ENCODE data around the gene CNKSR1. TPM values are rescaled to one million over a fixed set of nuclear protein-coding genes. Genes with fewer than 3 reads are reported as not detected.
A peak's percentile ranks its signal among the peaks of the same experiment; 100 is the strongest.

The CNKSR1 gene
- total RNA-seq, 2 experiments from 2014 or later: 1.4 to 1.5 TPM

DNA sequence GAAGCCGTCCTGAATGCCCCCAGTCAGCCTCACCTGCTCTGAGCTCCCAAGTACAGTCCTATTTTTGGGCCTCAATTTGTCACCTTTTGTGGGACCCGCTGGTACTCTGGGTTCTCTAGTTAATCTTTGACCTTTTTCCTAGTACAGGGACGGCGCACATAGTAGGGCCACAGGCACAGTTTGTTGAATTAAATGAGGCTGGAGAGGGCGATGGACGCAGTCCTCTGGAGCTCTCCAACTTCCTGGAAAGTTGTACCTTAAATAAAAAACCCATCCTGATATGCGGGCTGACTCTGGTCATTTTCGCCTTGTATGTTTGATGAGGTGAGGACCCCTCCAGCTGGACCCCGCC, 13.6 kb upstream of the CNKSR1 start:
- DNase-seq: no peak

DNA sequence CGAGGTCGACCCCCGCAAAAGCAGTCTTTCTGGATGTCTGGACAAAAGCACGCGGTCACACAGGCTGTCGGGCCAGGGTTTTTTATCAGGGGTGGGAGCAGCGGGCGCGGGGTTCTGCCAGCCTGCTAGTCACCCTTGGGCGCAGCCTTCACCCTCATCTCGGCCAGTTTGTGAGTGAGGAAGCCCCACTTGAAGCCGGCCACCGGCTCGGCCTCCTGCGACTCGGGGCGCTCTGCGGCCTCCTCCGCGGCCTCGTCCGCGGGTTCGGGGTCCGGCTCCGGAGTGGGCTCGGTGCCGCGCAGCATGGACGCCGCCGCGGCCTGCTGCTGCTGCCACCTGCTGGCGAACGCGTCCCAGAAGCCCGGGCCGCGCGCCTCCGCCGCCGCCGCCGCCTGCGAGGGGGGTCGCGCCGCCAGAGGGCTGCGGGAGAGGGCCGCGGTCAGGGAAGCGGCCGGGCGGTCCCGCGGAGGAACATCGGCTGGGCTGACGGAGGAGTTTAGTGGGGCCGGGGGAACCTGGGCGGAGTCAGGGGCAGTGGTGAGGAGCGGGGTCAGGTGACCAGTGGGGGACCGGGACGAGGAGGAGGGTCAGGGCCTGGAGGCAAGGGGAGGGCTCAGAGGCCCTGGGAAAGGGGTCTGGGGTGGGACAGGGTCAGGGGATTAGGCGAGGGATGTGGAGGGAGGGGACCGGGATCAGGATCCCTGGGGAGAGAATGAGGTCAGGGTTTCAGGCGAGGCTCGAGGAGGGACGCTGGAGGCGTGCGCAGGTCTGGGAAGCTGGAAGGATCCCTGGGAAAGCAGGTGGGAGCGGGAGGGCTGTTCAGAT, 13.0 kb upstream of the CNKSR1 start:
- ATAC-seq (peak; percentile 74), DNase-seq (peak; percentile 52)
- H3K9me3 Mint-ChIP-seq (ENCODE audit: low read depth): no peaks in the 10 kb centered on the region
- peaks cover 46% of the 10 kb centered on the region for H3K27me3 Mint-ChIP-seq
- no peak overlapping the region for H3K27ac Mint-ChIP-seq
- H3K4me3 Mint-ChIP-seq: peak overlapping the region; percentile 20
- CTCF ChIA-PET: interaction anchor here (0.7 to 3.3 kb wide), 18 partner anchors 10 to 253 kb away, joined by 3 to 16 read pairs (median 4); partner anchors contain the start of gene CEP85
- H3K36me3 Mint-ChIP-seq: no peaks in the 10 kb centered on the region
- H3K4me1 Mint-ChIP-seq: peaks cover 23% of the 10 kb centered on the region

More for the DNA sequence above, 13.6 kb upstream of the CNKSR1 start:
- CTCF ChIA-PET: interaction anchor here (0.7 to 2.5 kb wide), 17 partner anchors 11 to 253 kb away, joined by 3 to 7 read pairs (median 4); partner anchors contain the start of gene CEP85
- H3K36me3 Mint-ChIP-seq: no peaks in the 10 kb centered on the region
- no peak overlapping the region for H3K4me3 Mint-ChIP-seq
- no peaks in the 10 kb centered on the region for H3K9me3 Mint-ChIP-seq (ENCODE audit: low read depth)
- H3K4me1 Mint-ChIP-seq: peaks cover 23% of the 10 kb centered on the region
- H3K27me3 Mint-ChIP-seq: peaks cover 51% of the 10 kb centered on the region
- no peak for ATAC-seq
- no peak overlapping the region for H3K27ac Mint-ChIP-seq

DNA sequence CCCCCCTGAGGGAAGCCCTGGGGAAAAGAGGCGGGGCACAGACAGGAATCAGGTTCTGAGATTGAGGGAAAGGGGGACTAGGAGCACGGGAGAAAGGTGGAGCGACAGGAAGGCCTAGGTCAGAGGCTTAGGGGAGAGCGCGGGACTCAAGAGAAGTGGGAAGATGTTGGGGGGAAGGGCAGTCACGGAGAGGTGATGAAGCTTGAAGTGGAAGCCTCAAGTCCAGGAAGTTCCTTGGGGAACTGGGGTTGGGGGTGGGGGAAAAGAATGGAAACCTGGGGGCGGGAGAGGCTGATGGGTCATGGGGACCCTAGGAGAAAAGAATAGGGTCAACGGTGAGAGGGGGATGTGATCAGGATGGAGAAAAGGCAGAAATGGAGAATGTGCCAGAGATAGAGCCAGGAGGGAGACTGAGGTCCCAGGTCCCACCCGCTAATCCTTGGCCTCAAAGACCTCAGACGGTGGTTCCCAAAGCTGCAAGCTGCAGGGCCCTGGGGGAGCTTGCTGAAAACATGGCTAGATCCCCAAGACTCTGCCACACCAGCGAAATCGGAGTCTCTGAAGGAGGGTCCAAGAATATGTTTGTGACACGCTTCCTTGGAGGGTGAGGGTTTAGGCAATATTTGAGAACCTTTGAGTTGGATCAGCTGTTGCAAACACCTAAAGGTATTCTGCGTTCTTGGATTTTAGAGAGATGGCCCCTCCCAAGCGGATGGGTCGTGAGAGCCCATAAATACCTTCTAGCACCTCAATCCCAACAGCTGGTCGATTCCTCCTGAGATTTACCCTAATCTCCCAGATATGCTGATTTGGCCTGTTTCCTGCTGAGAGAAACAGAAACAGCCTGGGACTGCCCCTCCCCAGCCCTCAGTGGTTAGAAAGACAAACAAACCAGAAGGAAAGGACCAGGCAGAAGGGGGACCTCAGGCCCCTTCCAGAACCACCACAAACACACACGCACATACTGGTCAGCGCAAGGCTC, 12.1 kb upstream of the CNKSR1 start:
- Mint-ChIP-seq H3K27ac (no peak overlapping the region), H3K27me3 (peaks cover 39% of the 10 kb centered on the region), H3K4me1 (peaks cover 23% of the 10 kb centered on the region), H3K9me3 (ENCODE audit: low read depth) (no peaks in the 10 kb centered on the region), H3K36me3 (no peaks in the 10 kb centered on the region), H3K4me3 (peak overlapping the region; percentile 20)
- ATAC-seq: no peak
- CTCF ChIA-PET: interaction anchor here (0.7 to 3.3 kb wide), 9 partner anchors 40 to 270 kb away, joined by 3 to 16 read pairs (median 4); partner anchors contain the start of gene CEP85
- no peak for DNase-seq

DNA sequence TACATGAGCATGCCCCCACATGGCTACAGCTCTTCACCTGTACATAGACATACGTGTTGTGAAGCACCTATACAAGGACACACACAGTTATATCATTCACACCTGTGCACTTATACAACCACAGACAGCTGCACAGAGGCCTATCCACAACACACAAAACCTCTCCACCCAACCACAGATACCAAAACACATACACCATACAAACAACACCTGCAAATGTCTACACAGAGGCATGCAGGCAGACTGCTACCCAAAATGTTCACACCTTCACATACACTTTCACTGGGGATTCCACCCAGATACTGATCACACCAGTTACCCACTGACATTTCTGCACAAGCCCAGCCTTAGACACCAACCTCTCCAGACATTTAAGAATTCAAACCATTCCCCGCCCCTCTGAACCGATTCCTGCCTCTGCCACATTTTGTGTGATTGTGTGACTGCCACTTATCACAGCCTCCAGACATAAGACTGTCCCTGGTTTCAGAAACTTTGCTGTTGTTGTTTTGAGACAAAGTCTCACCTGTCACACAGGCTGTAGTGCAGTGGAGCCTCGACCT, 10.5 kb upstream of the CNKSR1 start:
- H3K4me3 Mint-ChIP-seq: no peak overlapping the region
- CTCF ChIA-PET: interaction anchor here (0.6 to 3.3 kb wide), 4 partner anchors 22 to 336 kb away, joined by 3 to 16 read pairs (median 4); partner anchors contain the start of gene CEP85
- no peak overlapping the region for H3K27ac Mint-ChIP-seq
- no peaks in the 10 kb centered on the region for H3K36me3 Mint-ChIP-seq
- DNase-seq (no peak), ATAC-seq (no peak)
- peaks cover 36% of the 10 kb centered on the region for H3K4me1 Mint-ChIP-seq
- H3K9me3 Mint-ChIP-seq (ENCODE audit: low read depth): no peaks in the 10 kb centered on the region
- peaks cover 30% of the 10 kb centered on the region for H3K27me3 Mint-ChIP-seq

DNA sequence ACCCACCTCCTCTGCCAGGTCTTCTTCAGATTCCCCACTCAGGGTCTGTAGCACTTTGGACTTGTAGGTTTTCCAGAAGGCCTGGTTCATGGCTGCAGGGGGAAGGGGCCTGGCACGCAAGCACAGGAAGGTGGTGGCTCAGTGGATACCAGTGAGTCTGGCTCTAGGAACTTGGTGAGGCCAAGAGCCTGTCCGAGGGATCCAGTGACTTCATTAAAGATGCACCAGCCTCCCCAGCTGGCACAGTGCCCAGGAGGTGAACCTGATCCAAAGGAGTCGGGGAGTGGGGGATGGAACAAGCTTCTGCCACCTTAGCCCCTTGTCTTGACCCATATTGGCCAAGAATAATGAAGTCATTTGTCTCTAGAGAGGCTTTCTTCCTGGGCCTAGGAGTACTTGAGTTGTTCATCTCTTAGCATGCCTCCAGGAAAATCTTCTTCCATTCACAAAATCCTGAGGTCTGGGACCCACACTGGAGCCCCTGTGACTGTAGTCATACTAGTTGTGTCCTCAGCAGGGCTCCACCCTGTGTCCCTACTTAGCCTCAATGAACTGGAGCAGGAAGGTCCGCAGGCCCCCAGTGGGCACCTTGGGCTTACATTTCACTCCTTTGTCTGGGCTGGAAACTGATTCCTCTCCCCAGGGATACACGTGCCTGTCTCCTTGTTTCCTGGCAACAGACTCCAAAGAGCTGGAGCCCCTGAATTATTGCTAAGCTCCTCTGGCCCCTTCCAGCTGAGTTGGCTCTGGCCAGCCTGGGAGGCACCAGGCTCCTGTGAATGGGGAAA, 8.7 kb upstream of the CNKSR1 start, which contains the start of gene C1orf232:
TSS of gene C1orf232 (minus strand) at position 554 of the 788 bp plus-strand sequence. CDS start at position 90, 464 bp downstream.
- Mint-ChIP-seq H3K27ac (peak within 1 kb of the TSS; percentile 88), H3K4me1 (peaks cover 31% of the 10 kb centered on the region), H3K4me3 (peak within 1 kb of the TSS; percentile 89), H3K9me3 (ENCODE audit: low read depth) (no peaks in the 10 kb centered on the region), H3K27me3 (peaks cover 18% of the 10 kb centered on the region), H3K36me3 (no peaks in the 10 kb centered on the region)
- CTCF ChIA-PET: interaction anchor here (0.9 to 9.8 kb wide), 20 partner anchors 8 to 251 kb away, joined by 3 to 105 read pairs (median 8); partner anchors contain the start of genes CD52, CEP85, CNKSR1 and SH3BGRL3
- DNase-seq (no peak), ATAC-seq (no peak)

DNA sequence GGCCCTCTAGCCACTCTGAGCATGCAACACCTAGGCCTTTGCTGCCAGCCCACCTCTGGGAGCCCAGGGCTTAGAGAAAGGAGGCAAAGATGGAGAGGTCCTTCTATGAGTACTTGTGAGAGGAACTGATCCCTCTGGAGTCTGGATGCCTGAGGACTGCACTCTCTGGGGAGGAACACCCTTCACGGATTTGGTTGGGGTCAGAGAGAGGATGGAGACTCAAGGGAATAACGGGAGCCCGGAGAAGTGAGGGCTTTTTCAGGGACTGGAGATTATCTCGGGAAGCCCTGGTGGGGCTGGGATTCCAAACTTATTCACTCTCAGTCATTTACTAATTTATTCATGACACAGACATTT, 8.1 kb upstream of the CNKSR1 start:
- Mint-ChIP-seq H3K27me3 (peaks cover 15% of the 10 kb centered on the region), H3K9me3 (ENCODE audit: low read depth) (no peaks in the 10 kb centered on the region), H3K4me3 (peak overlapping the region; percentile 89), H3K4me1 (peaks cover 28% of the 10 kb centered on the region), H3K36me3 (no peaks in the 10 kb centered on the region), H3K27ac (peak overlapping the region; percentile 35)
- DNase-seq (no peak), ATAC-seq (no peak)
- CTCF ChIA-PET: interaction anchor here (0.6 to 9.8 kb wide), 60 partner anchors 8 to 331 kb away, joined by 3 to 105 read pairs (median 4); partner anchors contain the start of genes CD52, CEP85, CNKSR1 and PAFAH2

DNA sequence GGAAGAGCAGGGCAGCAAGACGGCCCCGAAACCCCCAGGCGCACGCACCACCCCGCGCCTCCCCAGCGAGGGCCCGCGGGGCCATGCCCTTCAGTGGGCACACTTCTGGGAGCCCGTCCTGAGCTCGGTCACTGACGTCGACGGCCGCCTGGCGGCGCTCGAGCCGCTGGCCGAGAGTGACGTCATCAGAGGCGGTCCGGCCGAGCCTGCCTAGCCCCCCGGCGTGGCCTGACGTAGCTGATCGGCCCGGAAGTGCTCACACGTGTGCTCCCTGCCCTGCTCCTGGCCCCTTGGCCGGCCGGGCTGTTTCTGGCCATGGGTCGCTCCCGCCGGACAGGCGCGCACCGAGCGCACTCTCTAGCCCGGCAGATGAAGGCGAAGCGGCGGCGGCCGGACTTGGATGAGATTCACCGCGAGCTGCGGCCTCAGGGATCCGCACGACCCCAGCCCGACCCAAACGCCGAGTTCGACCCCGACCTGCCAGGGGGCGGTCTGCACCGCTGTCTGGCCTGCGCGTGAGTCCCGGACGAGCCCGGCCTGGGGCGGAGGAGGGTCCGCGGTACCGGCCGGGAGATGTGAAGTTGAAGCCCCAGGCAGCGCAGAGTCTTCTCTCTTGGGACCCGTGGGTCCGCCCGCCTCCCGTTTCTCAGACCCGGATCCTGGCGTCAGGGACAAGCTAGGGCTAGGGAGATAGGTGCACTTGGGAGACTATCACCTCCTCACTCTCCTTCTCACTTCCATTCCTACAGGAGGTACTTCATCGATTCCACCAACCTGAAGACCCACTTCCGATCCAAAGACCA, 7.4 kb upstream of the CNKSR1 start, which contains the start of gene ZNF593:
TSS of gene ZNF593 (plus strand) at position 240 of the 803 bp plus-strand sequence. CDS start at position 316, 76 bp downstream.
- CTCF ChIA-PET: interaction anchor here (0.6 to 9.8 kb wide), 68 partner anchors 8 to 330 kb away, joined by 3 to 105 read pairs (median 4); partner anchors contain the start of genes CD52, CEP85, CNKSR1 and DHDDS
- ATAC-seq (peak; percentile 97), DNase-seq (peak; percentile 92)
- Mint-ChIP-seq H3K27ac (peak within 1 kb of the TSS; percentile 88), H3K27me3 (peaks cover 11% of the 10 kb centered on the region), H3K36me3 (no peaks in the 10 kb centered on the region), H3K4me3 (peak within 1 kb of the TSS; percentile 89), H3K9me3 (ENCODE audit: low read depth) (no peaks in the 10 kb centered on the region), H3K4me1 (peaks cover 26% of the 10 kb centered on the region)

DNA sequence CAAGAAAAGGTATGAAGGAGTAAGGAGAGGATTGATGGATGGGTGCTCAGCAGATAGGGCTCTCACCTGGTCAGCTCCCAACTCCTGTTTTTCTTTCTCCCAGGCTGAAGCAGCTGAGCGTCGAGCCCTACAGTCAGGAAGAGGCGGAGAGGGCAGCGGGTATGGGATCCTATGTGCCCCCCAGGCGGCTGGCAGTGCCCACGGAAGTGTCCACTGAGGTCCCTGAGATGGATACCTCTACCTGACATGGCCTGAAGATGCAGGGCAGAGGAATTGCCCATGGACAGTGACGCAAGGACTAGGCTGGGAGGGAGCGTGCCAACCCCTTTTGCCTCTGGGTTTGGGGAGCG, 6.8 kb upstream of the CNKSR1 start:
- peak overlapping the region; percentile 88 for H3K27ac Mint-ChIP-seq
- H3K4me3 Mint-ChIP-seq: peak overlapping the region; percentile 89
- no peaks in the 10 kb centered on the region for H3K9me3 Mint-ChIP-seq (ENCODE audit: low read depth)
- H3K4me1 Mint-ChIP-seq: peaks cover 21% of the 10 kb centered on the region
- no peaks in the 10 kb centered on the region for H3K36me3 Mint-ChIP-seq
- DNase-seq (no peak), ATAC-seq (no peak)
- CTCF ChIA-PET: interaction anchor here (0.8 to 9.8 kb wide), 36 partner anchors 8 to 330 kb away, joined by 3 to 105 read pairs (median 6); partner anchors contain the start of genes CD52, CEP85 and CNKSR1
- H3K27me3 Mint-ChIP-seq: peaks cover 5% of the 10 kb centered on the region

DNA sequence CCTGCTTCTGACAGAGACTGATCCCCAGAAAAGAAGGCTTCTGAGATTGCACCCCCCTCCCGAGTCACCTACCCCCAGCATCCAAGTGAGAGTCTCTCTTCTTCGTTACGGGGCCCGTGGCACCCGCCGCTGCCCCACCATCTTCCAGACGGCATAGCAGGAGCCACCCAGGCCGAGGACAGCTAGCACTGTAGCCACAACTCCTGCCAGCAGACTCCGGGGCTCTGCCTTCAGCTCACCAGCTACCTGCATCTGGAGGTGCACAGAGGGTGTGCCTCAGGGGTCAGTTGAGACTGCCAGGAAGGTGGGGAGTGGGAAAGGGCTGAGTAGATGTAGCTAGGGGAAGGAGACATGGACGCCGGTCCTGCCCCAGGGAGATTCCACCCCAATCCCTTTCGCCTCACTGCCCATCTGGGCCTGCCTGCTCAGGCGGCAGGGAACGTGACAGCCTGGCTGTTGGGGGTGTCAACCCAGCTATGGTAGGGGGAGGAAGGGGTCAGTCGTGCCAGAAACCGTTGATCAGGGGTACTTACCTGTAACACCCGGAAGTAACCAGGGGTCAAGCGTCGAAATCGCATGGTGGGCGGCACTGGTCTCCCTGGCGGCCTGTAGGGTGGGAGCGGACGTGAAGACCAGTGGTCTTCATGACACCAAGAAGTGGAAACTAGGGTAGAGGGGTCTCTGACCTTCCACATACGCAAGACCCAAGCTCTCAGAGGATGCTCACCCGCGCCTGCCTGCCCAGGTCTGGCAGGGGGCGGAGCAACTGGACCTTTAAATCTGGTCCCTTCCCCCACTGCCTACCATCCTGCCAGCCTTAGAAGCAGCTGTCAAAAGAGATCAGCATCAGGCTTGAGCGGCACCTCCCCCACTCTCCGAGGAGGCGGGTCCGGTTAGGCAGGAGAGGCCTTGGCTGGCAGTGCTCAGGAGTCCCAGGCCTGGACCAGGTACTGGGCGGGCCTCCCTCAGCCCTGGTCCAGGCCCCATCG, 5.9 kb upstream of the CNKSR1 start, which contains the start of gene ZNF593OS:
TSS of gene ZNF593OS (minus strand) at position 749 of the 989 bp plus-strand sequence. CDS start at position 578, 171 bp downstream.
- ATAC-seq: no peak
- DNase-seq: no peak

DNA sequence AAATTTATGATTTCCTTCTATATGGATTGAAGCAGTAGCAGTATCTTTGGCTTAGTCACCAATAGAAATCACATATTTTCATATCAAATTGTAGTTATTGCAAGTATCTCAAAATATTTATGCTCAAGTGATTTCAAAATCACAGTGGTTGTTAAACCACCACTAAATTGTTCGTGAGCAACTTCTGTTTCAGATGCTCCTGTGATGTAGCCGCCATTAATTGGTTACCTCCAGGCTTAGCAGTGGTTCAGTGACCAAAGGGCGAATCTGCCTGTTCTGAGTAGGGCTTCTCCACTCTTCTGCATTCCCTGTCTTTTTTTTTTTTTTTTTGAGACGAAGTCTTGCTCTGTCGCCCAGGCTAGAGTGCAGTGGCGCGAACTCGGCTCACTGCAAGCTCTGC, 1.9 kb upstream of the CNKSR1 start:
- DNase-seq (no peak), ATAC-seq (no peak)
- CTCF ChIA-PET: interaction anchor here (9.8 kb wide), 1 partner anchor 59 kb away, joined by 105 read pairs; the partner anchor contains the start of gene CEP85
- no peaks in the 10 kb centered on the region for H3K27me3 Mint-ChIP-seq
- H3K36me3 Mint-ChIP-seq: no peaks in the 10 kb centered on the region
- H3K27ac Mint-ChIP-seq: no peak overlapping the region
- no peak overlapping the region for H3K4me3 Mint-ChIP-seq
- H3K4me1 Mint-ChIP-seq: peaks cover 11% of the 10 kb centered on the region
- no peaks in the 10 kb centered on the region for H3K9me3 Mint-ChIP-seq (ENCODE audit: low read depth)

More for the DNA sequence above, 5.9 kb upstream of the CNKSR1 start, which contains the start of gene ZNF593OS:
- Mint-ChIP-seq H3K36me3 (no peaks in the 10 kb centered on the region), H3K4me1 (peaks cover 19% of the 10 kb centered on the region), H3K4me3 (peak within 1 kb of the TSS; percentile 89), H3K9me3 (ENCODE audit: low read depth) (no peaks in the 10 kb centered on the region), H3K27me3 (no peaks in the 10 kb centered on the region), H3K27ac (no peak within 1 kb of the TSS)
- CTCF ChIA-PET: interaction anchor here (0.9 to 9.8 kb wide), 6 partner anchors 10 to 150 kb away, joined by 3 to 105 read pairs (median 4); partner anchors contain the start of gene CEP85

All from activated CD8-positive, alpha-beta memory T cell treated with anti-CD3 and anti-CD28 coated beads, Interleukin-2, amount 10 ng/mL, durations not matched to agents 7 days and 5 days (primary cell).